Panc1 (cell line): Measurements from ENCODE around the gene CBLL1. TPM values are rescaled to one million over a fixed set of nuclear protein-coding genes. Genes with fewer than 3 reads are reported as not detected.

Source experiments
- ATAC-seq: fragments of 200-7000 bp; cut with Tn5 transposase; 2 replicates; pipeline ENCODE4 v1.9.1; 2020; ENCODE audit warnings: mild to moderate bottlenecking, moderate library complexity
- BruUV-seq: library from RNA; stranded (reverse); fragments of 400-500 nt; replicated peaks from 2 replicates; lab custom pipeline; 2021; lab: Mats Ljungman, UMichigan
- CTCF ChIA-PET: fragments of 300-600 bp; sonication (Branson Sonifier 250); formaldehyde crosslinking; loops from one replicate; lab custom pipeline; 2022; ENCODE audit warnings: antibody characterized with exemption; lab: Charles Lee
- POLR2A ChIA-PET: fragments of 300-600 bp; sonication (Branson Sonifier 250); formaldehyde crosslinking; loops from one replicate; lab custom pipeline; 2022; ENCODE audit warnings: antibody characterized with exemption; lab: Charles Lee
- DNase-seq: peaks from one replicate; pipeline ENCODE4 v3.0.0-alpha.2; 2010; ENCODE audit warnings: low read depth, low spot score
- H3K27ac ChIP-seq: 2 replicates; pipeline ENCODE4 v1.5.1; 2011; ENCODE audit warnings: mild to moderate bottlenecking, low read length, inconsistent platforms
- H3K27me3 ChIP-seq: fragments of 200-500 bp; sonication (Bioruptor generic); 2 replicates; pipeline ENCODE4 v1.6.0; 2014; ENCODE audit warnings: low read length, inconsistent platforms; ENCODE audit not compliant: control insufficient read depth, insufficient read depth
- H3K36me3 ChIP-seq: fragments of 200-500 bp; sonication (Bioruptor generic); 2 replicates; pipeline ENCODE4 v1.5.1; 2014; ENCODE audit warnings: inconsistent platforms, mild to moderate bottlenecking, low read length, moderate library complexity; ENCODE audit not compliant: control insufficient read depth, insufficient read depth
- H3K4me1 ChIP-seq: 2 replicates; pipeline ENCODE4 v1.5.1; 2011; ENCODE audit warnings: inconsistent platforms, mild to moderate bottlenecking, low read length, moderate library complexity; ENCODE audit not compliant: control insufficient read depth, insufficient read depth
- H3K4me3 ChIP-seq, 2 experiments: 2 replicates each; pipeline ENCODE4 v1.5.1; 2011 to 2012; ENCODE audit warnings: low read depth in 2 of 2, low read length in 2 of 2, mild to moderate bottlenecking in 2 of 2, inconsistent platforms in 1 of 2, moderate library complexity in 1 of 2
- H3K9me3 ChIP-seq: fragments of 200-500 bp; sonication (Bioruptor generic); 2 replicates; pipeline ENCODE4 v1.5.1; 2014; ENCODE audit warnings: low read depth, mild to moderate bottlenecking, inconsistent platforms, low read length, moderate library complexity; ENCODE audit not compliant: control insufficient read depth, insufficient read depth
- POLR2AphosphoS5 ChIP-seq: IDR thresholded peaks from 2 replicates; pipeline ENCODE4 v1.6.1; 2012; ENCODE audit warnings: mild to moderate bottlenecking, low read depth, low read length, moderate library complexity
- SIN3A ChIP-seq: IDR thresholded peaks from 2 replicates; pipeline ENCODE4 v1.6.1; 2012; ENCODE audit warnings: low read depth, mild to moderate bottlenecking, low read length, moderate library complexity, borderline replicate concordance; ENCODE audit not compliant: insufficient read depth
- TCF7L2 ChIP-seq: IDR thresholded peaks from 2 replicates; pipeline ENCODE4 v1.6.1; 2011; ENCODE audit warnings: mild to moderate bottlenecking, low read depth, low read length, inconsistent platforms
- in situ Hi-C: cut with HindIII; loops from 2 replicates; pipeline ENCODE4 v1.10.0; 2016; ENCODE audit warnings: low sequenced_read_pairs, low pct_unique_long_range_greater_than_20kb
- intact Hi-C: fragments of 100-400 bp; cut with micrococcal nuclease; formaldehyde crosslinking; loops from one replicate; pipeline ENCODE4 v1.10.0; 2022; ENCODE audit not compliant: unreplicated experiment
- total RNA-seq: library from RNA; stranded (reverse); gene quantifications from one replicate; pipeline ENCODE4 v1.2.1, GENCODE V29; 2021; ENCODE audit not compliant: unreplicated experiment
- TF ChIP-seq, protein P1 (sequence below): fragments of 450-650 bp; IDR thresholded peaks from 2 replicates; pipeline ENCODE4 v1.5.1; 2017; ENCODE audit warnings: mild to moderate bottlenecking
- TF ChIP-seq, protein P2 (sequence below), 2 experiments: IDR thresholded peaks; 2 replicates each; pipeline ENCODE4 v1.6.1; 2011 to 2012; ENCODE audit warnings: low read depth in 2 of 2, control low read depth in 1 of 2, low read length in 1 of 2, mild to moderate bottlenecking in 1 of 2, moderate library complexity in 1 of 2; ENCODE audit not compliant: insufficient read depth in 1 of 2

The CBLL1 gene
- total RNA-seq, 1 experiment from 2014 or later, result 34.7 TPM

DNA sequence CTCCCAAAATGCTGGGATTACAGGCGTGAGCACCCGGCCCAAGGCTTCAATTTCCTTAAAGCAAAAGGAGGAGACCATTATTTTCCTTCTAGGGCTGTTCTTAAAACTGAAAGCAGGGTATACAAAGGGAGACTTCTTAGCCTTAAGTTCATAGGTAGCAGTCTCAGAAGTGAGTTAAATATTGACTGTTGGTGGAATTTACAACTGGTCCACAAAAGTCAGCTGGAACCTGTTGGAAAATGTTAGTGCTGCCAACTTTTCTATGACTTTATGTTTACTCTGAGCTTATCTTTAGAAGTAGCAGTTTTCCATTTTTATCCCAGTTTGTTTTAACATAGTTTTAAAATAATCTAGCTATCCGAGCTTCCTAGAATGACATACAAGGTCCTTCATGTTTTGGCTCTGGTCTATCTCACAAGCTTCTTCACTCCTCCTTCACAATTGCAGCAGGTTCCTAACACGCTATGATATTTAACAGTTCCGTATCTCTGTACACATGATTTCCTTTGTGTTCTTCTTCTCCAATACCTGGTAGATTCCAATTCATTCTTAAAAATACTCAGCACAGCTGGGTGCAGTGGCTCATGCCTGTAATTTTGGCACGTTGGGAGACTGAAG lies 55.8 kb downstream of the CBLL1 start:
- H3K4me1 ChIP-seq, result no peaks in the 10 kb centered on the region
- H3K27ac ChIP-seq, result no peak overlapping the region
- H3K27me3 ChIP-seq, result peaks cover 5% of the 10 kb centered on the region; the same call in 1 of the 2 replicates
- DNase-seq (no peak), ATAC-seq (no peak)
- H3K9me3 ChIP-seq, result no peaks in the 10 kb centered on the region
- TF ChIP-seq SIN3A, result no peak
- TF ChIP-seq, protein P1, sequence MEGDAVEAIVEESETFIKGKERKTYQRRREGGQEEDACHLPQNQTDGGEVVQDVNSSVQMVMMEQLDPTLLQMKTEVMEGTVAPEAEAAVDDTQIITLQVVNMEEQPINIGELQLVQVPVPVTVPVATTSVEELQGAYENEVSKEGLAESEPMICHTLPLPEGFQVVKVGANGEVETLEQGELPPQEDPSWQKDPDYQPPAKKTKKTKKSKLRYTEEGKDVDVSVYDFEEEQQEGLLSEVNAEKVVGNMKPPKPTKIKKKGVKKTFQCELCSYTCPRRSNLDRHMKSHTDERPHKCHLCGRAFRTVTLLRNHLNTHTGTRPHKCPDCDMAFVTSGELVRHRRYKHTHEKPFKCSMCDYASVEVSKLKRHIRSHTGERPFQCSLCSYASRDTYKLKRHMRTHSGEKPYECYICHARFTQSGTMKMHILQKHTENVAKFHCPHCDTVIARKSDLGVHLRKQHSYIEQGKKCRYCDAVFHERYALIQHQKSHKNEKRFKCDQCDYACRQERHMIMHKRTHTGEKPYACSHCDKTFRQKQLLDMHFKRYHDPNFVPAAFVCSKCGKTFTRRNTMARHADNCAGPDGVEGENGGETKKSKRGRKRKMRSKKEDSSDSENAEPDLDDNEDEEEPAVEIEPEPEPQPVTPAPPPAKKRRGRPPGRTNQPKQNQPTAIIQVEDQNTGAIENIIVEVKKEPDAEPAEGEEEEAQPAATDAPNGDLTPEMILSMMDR, result no peak
- no peak for TF ChIP-seq TCF7L2
- no peak for TF ChIP-seq POLR2AphosphoS5
- TF ChIP-seq, protein P2, sequence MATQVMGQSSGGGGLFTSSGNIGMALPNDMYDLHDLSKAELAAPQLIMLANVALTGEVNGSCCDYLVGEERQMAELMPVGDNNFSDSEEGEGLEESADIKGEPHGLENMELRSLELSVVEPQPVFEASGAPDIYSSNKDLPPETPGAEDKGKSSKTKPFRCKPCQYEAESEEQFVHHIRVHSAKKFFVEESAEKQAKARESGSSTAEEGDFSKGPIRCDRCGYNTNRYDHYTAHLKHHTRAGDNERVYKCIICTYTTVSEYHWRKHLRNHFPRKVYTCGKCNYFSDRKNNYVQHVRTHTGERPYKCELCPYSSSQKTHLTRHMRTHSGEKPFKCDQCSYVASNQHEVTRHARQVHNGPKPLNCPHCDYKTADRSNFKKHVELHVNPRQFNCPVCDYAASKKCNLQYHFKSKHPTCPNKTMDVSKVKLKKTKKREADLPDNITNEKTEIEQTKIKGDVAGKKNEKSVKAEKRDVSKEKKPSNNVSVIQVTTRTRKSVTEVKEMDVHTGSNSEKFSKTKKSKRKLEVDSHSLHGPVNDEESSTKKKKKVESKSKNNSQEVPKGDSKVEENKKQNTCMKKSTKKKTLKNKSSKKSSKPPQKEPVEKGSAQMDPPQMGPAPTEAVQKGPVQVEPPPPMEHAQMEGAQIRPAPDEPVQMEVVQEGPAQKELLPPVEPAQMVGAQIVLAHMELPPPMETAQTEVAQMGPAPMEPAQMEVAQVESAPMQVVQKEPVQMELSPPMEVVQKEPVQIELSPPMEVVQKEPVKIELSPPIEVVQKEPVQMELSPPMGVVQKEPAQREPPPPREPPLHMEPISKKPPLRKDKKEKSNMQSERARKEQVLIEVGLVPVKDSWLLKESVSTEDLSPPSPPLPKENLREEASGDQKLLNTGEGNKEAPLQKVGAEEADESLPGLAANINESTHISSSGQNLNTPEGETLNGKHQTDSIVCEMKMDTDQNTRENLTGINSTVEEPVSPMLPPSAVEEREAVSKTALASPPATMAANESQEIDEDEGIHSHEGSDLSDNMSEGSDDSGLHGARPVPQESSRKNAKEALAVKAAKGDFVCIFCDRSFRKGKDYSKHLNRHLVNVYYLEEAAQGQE (IDR thresholded peaks at IDR 0.05; ENCODE audit: insufficient read depth in 1 of 2, low read depth in 2 of 2, low read length in 1 of 2), result no peak
- BruUV-seq, result no TSS peak
- in situ Hi-C loops, result no loop called here
- intact Hi-C loops, result no loop called here
- no peaks in the 10 kb centered on the region for H3K36me3 ChIP-seq
- H3K4me3 ChIP-seq, result no peak overlapping the region
- ChIA-PET CTCF (no interaction called here), POLR2A (no interaction called here)

DNA sequence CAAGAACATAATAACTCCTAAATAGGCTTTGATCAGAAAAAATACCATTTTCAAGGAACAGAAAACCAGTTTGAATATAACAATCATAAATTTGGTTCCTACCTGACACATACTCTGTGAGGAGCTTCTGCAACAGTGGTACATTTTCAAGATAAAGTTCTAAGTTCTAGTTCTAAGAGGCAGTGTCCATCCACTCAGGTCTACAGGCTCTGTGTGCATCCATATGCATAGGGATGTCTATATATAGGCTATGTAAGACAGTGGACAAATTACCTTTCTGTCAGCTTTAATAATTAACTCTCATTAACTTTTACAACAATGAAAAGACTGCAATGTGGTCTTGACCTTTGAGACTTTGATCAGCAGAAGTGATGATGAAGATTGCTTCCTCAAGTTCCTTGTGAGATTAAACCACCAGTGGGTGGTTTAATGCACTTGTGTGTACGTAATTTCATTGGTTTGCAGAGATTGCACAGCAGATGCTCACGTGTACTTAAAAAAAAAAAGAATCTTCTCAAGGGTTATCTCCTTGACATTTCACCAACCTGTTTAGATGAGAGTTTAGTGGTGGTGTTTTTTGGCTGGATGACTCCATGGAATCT lies 59.2 kb downstream of the CBLL1 start, which contains the start of gene SLC26A3:
TSS of gene SLC26A3 (minus strand) at position 215 of the 602 bp plus-strand sequence. CDS start 8,714 bp downstream, outside the sequence.
- DNase-seq (no peak), ATAC-seq (no peak)
- Histone ChIP-seq H3K36me3 (no peaks in the 10 kb centered on the region), H3K27ac (no peak within 1 kb of the TSS), H3K4me1 (no peaks in the 10 kb centered on the region), H3K27me3 (peaks cover 6% of the 10 kb centered on the region; the same call in 1 of the 2 replicates), H3K4me3 (no peak within 1 kb of the TSS), H3K9me3 (no peaks in the 10 kb centered on the region)
- ChIA-PET CTCF (no interaction called here), POLR2A (no interaction called here)
- in situ Hi-C loops (no loop called here), intact Hi-C loops (no loop called here)
- TF ChIP-seq TCF7L2 (no peak), POLR2AphosphoS5 (no peak), SIN3A (no peak)
- TF ChIP-seq, protein P1, result no peak
- TF ChIP-seq, protein P2 (IDR thresholded peaks at IDR 0.05; ENCODE audit: insufficient read depth in 1 of 2, low read depth in 2 of 2, low read length in 1 of 2), result no peak
- no TSS peak for BruUV-seq
